Measurements from ENCODE around the gene TSC22D3. TPM values are rescaled to one million over a fixed set of nuclear protein-coding genes. Genes with fewer than 3 reads are reported as not detected.

The TSC22D3 gene
- total and polyA plus RNA-seq, 2 donors (not counting 1 experiment from before 2014, with no cell fraction given): 447 to 3,050 TPM

DNA sequence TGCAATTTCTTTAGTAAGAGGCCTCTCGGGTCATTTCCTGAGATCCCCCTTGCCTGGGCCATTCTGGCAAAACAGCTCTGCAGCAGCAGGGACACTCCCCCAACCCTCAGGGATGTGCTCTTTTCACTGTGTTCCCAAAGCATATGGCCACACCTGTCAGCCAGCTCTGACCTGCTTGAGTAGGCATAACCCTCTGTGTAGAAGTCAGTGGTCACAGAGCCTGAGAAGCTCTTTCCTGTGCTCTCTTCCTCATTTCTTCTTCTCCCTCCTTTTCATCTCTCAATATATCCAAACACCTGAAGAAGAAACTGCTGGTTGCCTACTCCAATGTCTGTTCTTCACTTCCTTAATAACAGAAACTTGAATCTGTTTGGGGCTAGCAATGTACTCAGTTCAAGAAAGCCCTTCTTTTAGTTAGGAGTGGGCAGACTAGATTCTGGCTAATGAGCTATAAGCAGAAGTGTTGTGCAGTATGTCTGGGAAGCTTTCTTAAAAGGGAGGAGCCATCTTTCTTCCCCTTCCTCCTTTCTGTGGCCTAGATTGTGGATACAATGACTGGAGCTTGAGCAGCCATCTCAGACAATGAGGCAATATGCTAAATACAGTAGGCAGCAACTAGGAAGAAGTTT lies 74.0 kb downstream of the TSC22D3 start:
- Histone ChIP-seq H3K27me3 (replicated peaks in 1 of 4; ENCODE audit: control extremely low read depth in 1 of 4, control insufficient read depth in 3 of 4, insufficient read depth in 4 of 4, low read length in 3 of 4) (no peaks in the 10 kb centered on the region), H3K4me1 (ENCODE audit: control insufficient read depth in 2 of 2, insufficient read depth in 2 of 2, low read length in 2 of 2) (peaks cover 31 to 41% of the 10 kb centered on the region in 2 donors), H3K79me2 (ENCODE audit: control insufficient read depth, insufficient read depth, low read length) (no peaks in the 10 kb centered on the region), H3K4me3 (ENCODE audit: control extremely low read depth in 1 of 5, extremely low read depth in 1 of 5, insufficient read depth in 1 of 5, low read depth in 2 of 5, low read length in 4 of 5) (no peak overlapping the region), H3K27ac (ENCODE audit: low read length in 2 of 2) (peak overlapping the region; percentile 23 to 51), H3K9ac (ENCODE audit: low read length) (no peak overlapping the region), H4K20me1 (ENCODE audit: control insufficient read depth, insufficient read depth, low read length, poor library complexity, severe bottlenecking) (no peaks in the 10 kb centered on the region), H3K4me2 (replicated peaks; ENCODE audit: low read depth, low read length, poor library complexity, severe bottlenecking) (peak overlapping the region; percentile 12), H3K9me3 (ENCODE audit: control extremely low read depth in 1 of 3, control insufficient read depth in 2 of 3, insufficient read depth in 1 of 3, low read length in 2 of 3) (no peaks in the 10 kb centered on the region), H2AFZ (ENCODE audit: insufficient read depth, low read depth, low read length, poor library complexity, severe bottlenecking) (no peak overlapping the region), H3K36me3 (replicated peaks in 1 of 2; ENCODE audit: control extremely low read depth in 1 of 2, control insufficient read depth in 1 of 2, extremely low read depth in 1 of 2, insufficient read depth in 2 of 2, low read length in 1 of 2) (no peaks in the 10 kb centered on the region)
- H3K27me3 Mint-ChIP-seq: no peaks in the 10 kb centered on the region
- no peak for TF ChIP-seq EZH2 (IDR thresholded peaks at IDR 0.05; ENCODE audit: borderline replicate concordance, insufficient read depth, low read depth, low read length, poor library complexity, severe bottlenecking)
- no peak for TF ChIP-seq CTCF (IDR thresholded peaks at IDR 0.05)
- intact Hi-C loops (cut with micrococcal nuclease): loop anchor here (2.0 kb wide), 1 partner anchor 19 kb away; no protein-coding TSS in a partner anchor
- no CpG with 5 or more reads among the region's 1 CpG for WGBS (ENCODE audit: insufficient coverage)
- H3K4me1 Mint-ChIP-seq: peaks cover 33% of the 10 kb centered on the region
- peak overlapping the region; percentile 7 for H3K4me3 Mint-ChIP-seq
- DNase-seq (peak; percentile 58), ATAC-seq (ENCODE audit: low read depth) (peak; percentile 76)
- ChIA-PET CTCF (interaction anchor here (0.9 to 1.5 kb wide), 4 partner anchors 9 to 29 kb away, joined by 3 to 5 read pairs (median 4); no protein-coding TSS in a partner anchor), POLR2A (interaction anchor here (0.8 to 1.2 kb wide), 4 partner anchors 10 to 23 kb away, joined by 3 to 5 read pairs (median 4); no protein-coding TSS in a partner anchor)
- H3K9me3 Mint-ChIP-seq (ENCODE audit: insufficient read depth): no peaks in the 10 kb centered on the region
- H3K27ac Mint-ChIP-seq: peak overlapping the region; percentile 69

DNA sequence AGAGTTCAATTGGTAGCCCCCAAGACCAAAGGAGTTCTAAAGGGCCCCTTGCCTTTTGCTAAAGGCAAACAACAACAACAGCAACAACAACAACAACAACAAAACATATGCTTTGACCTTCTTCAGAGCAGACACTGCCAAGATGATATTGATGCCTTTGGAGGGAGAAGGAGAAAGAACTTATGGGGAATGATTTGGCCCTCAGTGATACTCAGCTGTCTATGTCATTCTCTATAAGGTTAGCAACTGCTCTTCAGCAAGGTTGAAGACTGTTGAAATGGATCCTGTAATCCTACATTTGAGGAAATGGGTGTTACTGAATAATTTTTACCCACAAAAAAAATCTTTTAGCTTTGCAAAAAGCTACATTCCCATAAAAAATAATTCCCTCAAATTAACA lies 74.8 kb downstream of the TSC22D3 start:
- Histone ChIP-seq H4K20me1 (ENCODE audit: control insufficient read depth, insufficient read depth, low read length, poor library complexity, severe bottlenecking) (no peaks in the 10 kb centered on the region), H3K36me3 (replicated peaks in 1 of 2; ENCODE audit: control extremely low read depth in 1 of 2, control insufficient read depth in 1 of 2, extremely low read depth in 1 of 2, insufficient read depth in 2 of 2, low read length in 1 of 2) (no peaks in the 10 kb centered on the region), H3K9ac (ENCODE audit: low read length) (no peak overlapping the region), H3K4me3 (ENCODE audit: control extremely low read depth in 1 of 5, extremely low read depth in 1 of 5, insufficient read depth in 1 of 5, low read depth in 2 of 5, low read length in 4 of 5) (no peak overlapping the region), H2AFZ (ENCODE audit: insufficient read depth, low read depth, low read length, poor library complexity, severe bottlenecking) (no peak overlapping the region), H3K4me1 (ENCODE audit: control insufficient read depth in 2 of 2, insufficient read depth in 2 of 2, low read length in 2 of 2) (peaks cover 31 to 41% of the 10 kb centered on the region in 2 donors), H3K79me2 (ENCODE audit: control insufficient read depth, insufficient read depth, low read length) (no peaks in the 10 kb centered on the region), H3K27me3 (replicated peaks in 1 of 4; ENCODE audit: control extremely low read depth in 1 of 4, control insufficient read depth in 3 of 4, insufficient read depth in 4 of 4, low read length in 3 of 4) (no peaks in the 10 kb centered on the region), H3K27ac (ENCODE audit: low read length in 2 of 2) (peak overlapping the region in 1 of 2 donors; percentile 10), H3K4me2 (replicated peaks; ENCODE audit: low read depth, low read length, poor library complexity, severe bottlenecking) (peak overlapping the region; percentile 12), H3K9me3 (ENCODE audit: control extremely low read depth in 1 of 3, control insufficient read depth in 2 of 3, insufficient read depth in 1 of 3, low read length in 2 of 3) (no peaks in the 10 kb centered on the region)
- H3K4me1 Mint-ChIP-seq: peaks cover 33% of the 10 kb centered on the region
- CTCF ChIA-PET: interaction anchor here (0.7 to 1.5 kb wide), 3 partner anchors 13 to 28 kb away, joined by 3 read pairs; no protein-coding TSS in a partner anchor
- peak overlapping the region; percentile 32 for H3K4me3 Mint-ChIP-seq
- peak overlapping the region; percentile 27 for H3K27ac Mint-ChIP-seq
- no peak for ATAC-seq (ENCODE audit: low read depth)
- intact Hi-C loops (cut with micrococcal nuclease): loop anchor here (2.0 kb wide), 1 partner anchor 18 kb away; no protein-coding TSS in a partner anchor
- no peak for DNase-seq
- no peaks in the 10 kb centered on the region for H3K9me3 Mint-ChIP-seq (ENCODE audit: insufficient read depth)
- TF ChIP-seq EZH2 (IDR thresholded peaks at IDR 0.05; ENCODE audit: borderline replicate concordance, insufficient read depth, low read depth, low read length, poor library complexity, severe bottlenecking): no peak
- no peak for TF ChIP-seq CTCF (IDR thresholded peaks at IDR 0.05)
- POLR2A ChIA-PET: interaction anchor here (1.1 to 1.2 kb wide), 2 partner anchors 13 to 22 kb away, joined by 3 to 4 read pairs; no protein-coding TSS in a partner anchor
- H3K27me3 Mint-ChIP-seq: no peaks in the 10 kb centered on the region
